PC-9 (cell line): Measurements from ENCODE around the gene ZMYND19. TPM values are rescaled to one million over a fixed set of nuclear protein-coding genes. Genes with fewer than 3 reads are reported as not detected.

Experiments
- BruUV-seq: library from RNA; stranded (reverse); fragments of 400-500 nt; replicated peaks from 2 replicates; lab custom pipeline; 2021; lab: Mats Ljungman, UMichigan
- CTCF ChIA-PET: fragments of 300-600 bp; sonication (Branson Sonifier 250); formaldehyde crosslinking; loops from one replicate; lab custom pipeline; 2022; ENCODE audit warnings: antibody characterized with exemption; lab: Charles Lee
- POLR2A ChIA-PET: fragments of 300-600 bp; sonication (Branson Sonifier 250); formaldehyde crosslinking; loops from one replicate; lab custom pipeline; 2022; ENCODE audit warnings: antibody characterized with exemption; ENCODE audit not compliant: unreplicated experiment; lab: Charles Lee
- DNase-seq, 2 experiments: peaks; one replicate each; pipeline versions ENCODE4 v3.0.0 to v3.0.0-alpha.2; 2015 to 2022; ENCODE audit warnings: mixed read lengths in 1 of 2
- H2AFZ ChIP-seq: fragments of 200-600 bp; sonication (generic); 2 replicates; pipeline ENCODE4 v1.8.1; 2017; ENCODE audit warnings: antibody characterized with exemption
- H3F3A ChIP-seq: fragments of 200-600 bp; sonication (generic); 2 replicates; pipeline ENCODE4 v1.8.1; 2017; ENCODE audit warnings: antibody characterized with exemption, mild to moderate bottlenecking, low read depth; ENCODE audit not compliant: insufficient read depth
- H3K27ac ChIP-seq: fragments of 200-600 bp; sonication (generic); 2 replicates; pipeline ENCODE4 v1.6.1; 2016; ENCODE audit warnings: mixed run types
- H3K27me3 ChIP-seq: fragments of 200-600 bp; sonication (generic); 2 replicates; pipeline ENCODE4 v1.6.1; 2016; ENCODE audit warnings: low read depth, mixed run types; ENCODE audit not compliant: insufficient read depth
- H3K36me3 ChIP-seq: fragments of 200-600 bp; sonication (generic); 2 replicates; pipeline ENCODE4 v1.6.1; 2016; ENCODE audit warnings: low read depth, mixed run types
- H3K4me1 ChIP-seq: fragments of 200-600 bp; sonication (generic); replicated peaks from 2 replicates; pipeline ENCODE4 v1.6.1; 2016; ENCODE audit warnings: mixed run types; ENCODE audit not compliant: insufficient read depth
- H3K4me2 ChIP-seq: fragments of 200-600 bp; sonication (generic); 2 replicates; pipeline ENCODE4 v1.6.1; 2017; ENCODE audit warnings: mixed run types
- H3K4me3 ChIP-seq: fragments of 200-600 bp; sonication (generic); 2 replicates; pipeline ENCODE4 v1.6.1; 2016; ENCODE audit warnings: mixed run types
- H3K79me2 ChIP-seq: fragments of 200-600 bp; sonication (generic); 2 replicates; pipeline ENCODE4 v1.6.1; 2017; ENCODE audit warnings: low read depth, mixed run types
- H3K9me2 ChIP-seq: fragments of 200-600 bp; sonication (generic); 2 replicates; pipeline ENCODE4 v1.8.1; 2017; ENCODE audit warnings: mild to moderate bottlenecking; ENCODE audit not compliant: insufficient read depth
- H3K9me3 ChIP-seq: fragments of 200-600 bp; sonication (generic); 2 replicates; pipeline ENCODE4 v1.8.1; 2016; ENCODE audit warnings: low read depth; ENCODE audit not compliant: insufficient read depth
- H4K20me1 ChIP-seq: fragments of 200-600 bp; sonication (generic); 2 replicates; pipeline ENCODE4 v1.8.1; 2017; ENCODE audit not compliant: insufficient read depth
- EZH2 ChIP-seq: fragments of 200-600 bp; sonication (generic); IDR thresholded peaks from 2 replicates; pipeline ENCODE4 v1.8.0; 2017; ENCODE audit warnings: antibody characterized with exemption, low read depth
- intact Hi-C: fragments of 100-400 bp; cut with micrococcal nuclease; formaldehyde crosslinking; loops from one replicate; pipeline ENCODE4 v1.10.0; 2022; ENCODE audit not compliant: unreplicated experiment
- total RNA-seq: library from RNA; stranded (reverse); gene quantifications from 2 replicates; pipeline ENCODE4 v1.2.3, GENCODE V29; 2021
- TF ChIP-seq, protein P1 (sequence below): fragments of 200-600 bp; sonication (generic); conservative IDR thresholded peaks from 2 replicates; pipeline ENCODE4 v1.6.1; 2017; ENCODE audit warnings: mixed run types, antibody characterized with exemption, mild to moderate bottlenecking, moderate library complexity

ZMYND19 gene
- total RNA-seq, 1 experiment from 2014 or later, result 47.7 TPM

- peak within 1 kb of the TSS; percentile 82 for H3K4me2 ChIP-seq
- CTCF ChIA-PET, result interaction anchor here (0.5 kb wide), 1 partner anchor 140 kb away, joined by 5 read pairs; no protein-coding TSS in a partner anchor
- H4K20me1 ChIP-seq, result peaks cover 14% of the 10 kb centered on the region; the same call in 1 of the 2 replicates
- no peaks in the 10 kb centered on the region for H3K9me2 ChIP-seq
- POLR2A ChIA-PET, result interaction anchor here (0.6 to 0.9 kb wide), 3 partner anchors 9 to 572 kb away, joined by 3 to 14 read pairs (median 4); no protein-coding TSS in a partner anchor
- BruUV-seq, result no TSS peak
- peak; percentile 80 to 88 for DNase-seq
- peaks cover 39% of the 10 kb centered on the region for H3F3A ChIP-seq
- H3K79me2 ChIP-seq, result no peaks in the 10 kb centered on the region
- peaks cover 8% of the 10 kb centered on the region for H3K4me1 ChIP-seq
- H2AFZ ChIP-seq, result peak within 1 kb of the TSS; percentile 86
- no peaks in the 10 kb centered on the region for H3K36me3 ChIP-seq
- H3K9me3 ChIP-seq, result no peaks in the 10 kb centered on the region
- H3K27me3 ChIP-seq, result no peaks in the 10 kb centered on the region
- peak within 1 kb of the TSS; percentile 75 for H3K4me3 ChIP-seq
- no peak within 1 kb of the TSS for H3K27ac ChIP-seq
- TF ChIP-seq EZH2, result no peak
- TF ChIP-seq, protein P1, sequence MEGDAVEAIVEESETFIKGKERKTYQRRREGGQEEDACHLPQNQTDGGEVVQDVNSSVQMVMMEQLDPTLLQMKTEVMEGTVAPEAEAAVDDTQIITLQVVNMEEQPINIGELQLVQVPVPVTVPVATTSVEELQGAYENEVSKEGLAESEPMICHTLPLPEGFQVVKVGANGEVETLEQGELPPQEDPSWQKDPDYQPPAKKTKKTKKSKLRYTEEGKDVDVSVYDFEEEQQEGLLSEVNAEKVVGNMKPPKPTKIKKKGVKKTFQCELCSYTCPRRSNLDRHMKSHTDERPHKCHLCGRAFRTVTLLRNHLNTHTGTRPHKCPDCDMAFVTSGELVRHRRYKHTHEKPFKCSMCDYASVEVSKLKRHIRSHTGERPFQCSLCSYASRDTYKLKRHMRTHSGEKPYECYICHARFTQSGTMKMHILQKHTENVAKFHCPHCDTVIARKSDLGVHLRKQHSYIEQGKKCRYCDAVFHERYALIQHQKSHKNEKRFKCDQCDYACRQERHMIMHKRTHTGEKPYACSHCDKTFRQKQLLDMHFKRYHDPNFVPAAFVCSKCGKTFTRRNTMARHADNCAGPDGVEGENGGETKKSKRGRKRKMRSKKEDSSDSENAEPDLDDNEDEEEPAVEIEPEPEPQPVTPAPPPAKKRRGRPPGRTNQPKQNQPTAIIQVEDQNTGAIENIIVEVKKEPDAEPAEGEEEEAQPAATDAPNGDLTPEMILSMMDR, result no peak
- intact Hi-C loops, result loop anchor here (5.0 kb wide), 1 partner anchor 62 kb away; no protein-coding TSS in a partner anchor
Observed at GRCh38 chr9:137550231-137550621, 40.1 kb downstream of the ZMYND19 start, which contains the start of gene PNPLA7. TSS of gene PNPLA7 (minus strand) at chr9:137550402. CDS start at chr9:137550197, 205 bp downstream.

DNA sequence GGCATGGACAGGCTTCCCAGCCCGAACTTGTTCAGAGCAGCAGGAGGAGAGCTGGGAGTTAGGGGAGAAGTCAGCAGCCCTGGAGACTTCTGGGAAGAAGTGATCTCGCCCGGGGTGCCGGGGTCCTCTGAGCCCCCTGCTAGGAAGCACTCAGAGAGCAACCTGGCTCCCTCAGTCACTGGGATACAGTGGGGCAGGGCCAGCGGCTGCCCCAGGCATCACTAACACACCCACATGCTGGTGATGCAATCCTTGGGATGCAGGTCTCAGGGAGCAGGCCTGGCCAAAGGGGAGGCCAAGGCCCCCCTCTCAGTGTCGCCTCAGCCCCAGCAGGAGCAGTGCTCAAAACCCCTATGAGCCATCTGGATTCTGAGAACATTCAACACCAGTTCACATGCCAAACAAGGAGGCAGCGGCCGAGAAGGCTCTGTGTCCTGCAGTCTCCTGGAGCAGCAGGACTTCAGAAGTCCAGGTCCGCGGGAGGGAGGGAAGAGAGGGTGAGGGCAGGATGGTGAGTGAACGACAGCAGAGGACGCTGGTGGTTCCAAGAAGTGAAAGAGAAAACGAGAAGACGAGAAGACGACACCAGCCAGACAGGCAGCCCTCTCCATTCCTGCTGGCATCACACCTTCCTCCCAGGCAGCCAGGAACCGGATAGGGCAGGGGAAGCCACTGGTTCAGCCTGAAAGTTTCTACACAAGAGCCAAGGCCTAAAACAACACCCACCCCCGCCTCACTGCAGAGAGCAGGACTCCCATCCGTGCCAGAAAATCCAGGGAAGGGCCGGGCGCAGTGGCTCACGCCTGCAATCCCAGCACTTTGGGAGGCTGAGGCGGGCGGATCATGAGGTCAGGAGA lies 42.4 kb downstream of the ZMYND19 start:
- TF ChIP-seq, protein P1, result no peak
- no peak for TF ChIP-seq EZH2
- H3K4me3 ChIP-seq, result no peak overlapping the region
- H3K9me3 ChIP-seq, result no peaks in the 10 kb centered on the region
- H3K4me1 ChIP-seq, result peaks cover 8% of the 10 kb centered on the region
- CTCF ChIA-PET, result no interaction called here
- H3K36me3 ChIP-seq, result no peaks in the 10 kb centered on the region
- H3K27me3 ChIP-seq, result peaks cover 7% of the 10 kb centered on the region; the same call in 1 of the 2 replicates
- no TSS peak for BruUV-seq
- POLR2A ChIA-PET, result no interaction called here
- no peaks in the 10 kb centered on the region for H3K79me2 ChIP-seq
- no peak overlapping the region for H3K27ac ChIP-seq
- DNase-seq, result no peak
- no peak overlapping the region for H3K4me2 ChIP-seq
- no peak overlapping the region for H2AFZ ChIP-seq
- intact Hi-C loops, result no loop called here
- H4K20me1 ChIP-seq, result peaks cover 6% of the 10 kb centered on the region; the same call in 1 of the 2 replicates
- peaks cover 19% of the 10 kb centered on the region for H3F3A ChIP-seq
- H3K9me2 ChIP-seq, result no peaks in the 10 kb centered on the region

DNA sequence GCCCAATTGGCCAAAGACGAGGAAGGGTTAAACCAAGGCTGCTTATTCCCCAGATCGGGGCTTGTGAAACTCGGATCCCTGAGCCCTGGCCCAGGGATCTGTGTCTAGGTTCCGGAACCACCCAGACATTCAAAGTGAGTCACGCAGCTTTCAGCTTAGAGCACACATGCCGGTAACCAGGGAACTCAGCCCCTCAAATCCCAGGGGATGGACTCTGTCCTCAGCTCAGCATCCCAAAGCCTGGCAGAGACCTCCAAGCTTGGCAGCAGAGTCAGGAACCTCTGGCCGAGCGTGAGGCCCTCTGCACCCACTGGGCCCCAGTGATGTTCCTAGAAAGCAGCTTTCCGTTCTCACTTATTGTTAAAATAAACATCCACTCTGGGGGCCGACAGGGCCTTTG lies 45.2 kb downstream of the ZMYND19 start:
- no peaks in the 10 kb centered on the region for H4K20me1 ChIP-seq
- no TSS peak for BruUV-seq
- TF ChIP-seq, protein P1, result no peak
- no peak for TF ChIP-seq EZH2
- no peaks in the 10 kb centered on the region for H3K36me3 ChIP-seq
- H2AFZ ChIP-seq, result no peak overlapping the region
- peaks cover 22% of the 10 kb centered on the region; the same call in 1 of the 2 replicates for H3K27me3 ChIP-seq
- H3K27ac ChIP-seq, result no peak overlapping the region
- DNase-seq, result no peak
- no peaks in the 10 kb centered on the region for H3K9me3 ChIP-seq
- H3K9me2 ChIP-seq, result no peaks in the 10 kb centered on the region
- CTCF ChIA-PET, result interaction anchor here (0.6 to 0.7 kb wide), 3 partner anchors 70 to 260 kb away, joined by 3 to 4 read pairs (median 3); no protein-coding TSS in a partner anchor
- H3K4me2 ChIP-seq, result no peak overlapping the region
- H3K4me3 ChIP-seq, result no peak overlapping the region
- intact Hi-C loops, result no loop called here
- peaks cover 7% of the 10 kb centered on the region for H3K4me1 ChIP-seq
- peaks cover 7% of the 10 kb centered on the region; the same call in 1 of the 2 replicates for H3F3A ChIP-seq
- POLR2A ChIA-PET, result no interaction called here
- H3K79me2 ChIP-seq, result no peaks in the 10 kb centered on the region
